ENCODE measurements around the gene EFHC2.
"Not testable (repeated sequence)": the region's sequence is repeated elsewhere in the genome, so short reads cannot be mapped to it uniquely, and the experiment has no call there.

EFHC2 gene

GRCh38 chrX:44228621-44229020 is 114.9 kb downstream of the EFHC2 start:
- no peak for DNase-seq

- no peak for DNase-seq
Measured at GRCh38 chrX:44227991-44228390, 115.5 kb downstream of the EFHC2 start.

- DNase-seq = no peak
Measured at GRCh38 chrX:44225667-44226066, 117.8 kb downstream of the EFHC2 start.

- no peak for DNase-seq
Measured at GRCh38 chrX:44224760-44225159, 118.7 kb downstream of the EFHC2 start.

DNA sequence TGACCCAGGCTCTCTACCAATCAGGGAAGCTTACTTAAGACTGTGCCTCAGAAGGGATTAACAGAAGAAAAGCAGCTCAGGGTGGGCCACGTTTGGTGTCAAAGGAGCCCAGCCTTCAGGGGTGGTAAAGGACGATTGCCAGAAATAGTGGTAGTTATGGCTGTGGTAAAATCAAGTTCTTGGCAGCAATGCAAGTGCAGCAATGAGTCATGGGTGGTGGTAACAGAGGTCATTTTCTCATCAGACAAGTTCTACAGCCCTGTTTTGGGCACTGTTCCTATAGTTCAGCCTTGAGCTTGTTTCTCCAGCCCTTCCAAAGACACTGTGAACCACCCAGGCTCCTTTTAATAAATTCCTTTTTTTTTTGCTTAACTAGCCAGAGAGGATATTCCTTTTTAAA is 120.3 kb downstream of the EFHC2 start:
- peak; percentile 29 for DNase-seq

- DNase-seq = no peak
Measured at GRCh38 chrX:44218465-44218864, 125.0 kb downstream of the EFHC2 start.

- DNase-seq = no peak
Measured at GRCh38 chrX:44216171-44216570, 127.3 kb downstream of the EFHC2 start.

GRCh38 chrX:44203791-44204190 is 139.7 kb downstream of the EFHC2 start:
- DNase-seq = no peak

DNA sequence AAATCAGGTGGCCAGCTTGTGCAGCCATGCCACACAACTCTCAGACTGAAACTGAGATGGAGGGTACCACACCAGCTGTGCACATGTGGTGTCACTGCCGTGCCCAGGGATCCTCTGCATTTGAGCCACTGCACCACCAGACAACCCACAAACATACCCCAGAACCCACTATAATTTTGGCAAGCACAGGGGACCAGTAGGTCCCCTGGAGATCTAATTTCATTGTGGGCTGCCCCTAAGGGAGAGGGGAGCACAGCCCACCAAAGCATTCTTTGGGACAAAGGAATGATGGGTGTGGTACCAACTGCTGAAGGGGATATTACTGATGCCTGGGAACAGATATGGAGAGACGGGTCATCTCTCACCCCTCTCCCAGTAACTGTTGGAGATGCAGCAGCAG is 140.9 kb downstream of the EFHC2 start:
- DNase-seq = no peak

DNA sequence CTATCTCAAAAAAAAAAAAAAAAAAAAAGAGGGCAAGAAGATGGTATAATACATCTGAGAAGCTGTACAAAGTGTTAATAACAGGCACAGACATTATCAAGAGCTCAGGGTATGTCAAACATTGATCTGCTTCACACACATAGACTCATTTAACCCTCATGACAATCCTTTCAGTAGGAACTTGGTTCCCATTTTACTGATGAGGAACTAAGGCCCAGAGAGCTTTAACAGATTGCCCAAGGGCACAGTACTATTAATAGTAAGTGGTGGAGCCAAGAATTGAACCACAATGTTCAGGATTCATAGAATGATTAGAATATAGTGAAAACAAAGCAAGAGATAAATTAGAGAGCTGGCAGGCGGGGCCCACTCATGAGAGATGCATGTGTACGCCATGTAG is 154.4 kb downstream of the EFHC2 start:
- DNase-seq = no peak

- not testable (repeated sequence) for DNase-seq
Measured at GRCh38 chrX:44187915-44188314, 155.6 kb downstream of the EFHC2 start.

DNA sequence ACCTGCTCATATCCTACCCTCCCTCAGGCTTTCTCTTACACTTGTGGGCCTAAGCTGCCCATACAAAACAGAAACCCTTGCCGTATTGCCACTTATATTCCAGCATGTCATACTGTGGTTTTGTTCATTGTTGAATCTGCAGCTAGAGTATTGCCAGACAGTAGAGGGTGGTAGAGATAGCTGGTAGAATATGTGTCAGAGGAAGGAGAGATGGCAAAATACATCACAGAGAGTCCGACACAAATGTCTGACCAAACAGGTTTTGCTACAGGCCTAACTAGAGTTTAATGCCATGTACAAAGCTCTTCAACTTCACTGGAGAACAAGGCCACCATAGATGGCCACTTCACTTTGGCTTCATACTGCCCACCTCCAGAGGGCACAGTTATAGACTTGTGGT is 160.1 kb downstream of the EFHC2 start:
- no peak for DNase-seq

DNA sequence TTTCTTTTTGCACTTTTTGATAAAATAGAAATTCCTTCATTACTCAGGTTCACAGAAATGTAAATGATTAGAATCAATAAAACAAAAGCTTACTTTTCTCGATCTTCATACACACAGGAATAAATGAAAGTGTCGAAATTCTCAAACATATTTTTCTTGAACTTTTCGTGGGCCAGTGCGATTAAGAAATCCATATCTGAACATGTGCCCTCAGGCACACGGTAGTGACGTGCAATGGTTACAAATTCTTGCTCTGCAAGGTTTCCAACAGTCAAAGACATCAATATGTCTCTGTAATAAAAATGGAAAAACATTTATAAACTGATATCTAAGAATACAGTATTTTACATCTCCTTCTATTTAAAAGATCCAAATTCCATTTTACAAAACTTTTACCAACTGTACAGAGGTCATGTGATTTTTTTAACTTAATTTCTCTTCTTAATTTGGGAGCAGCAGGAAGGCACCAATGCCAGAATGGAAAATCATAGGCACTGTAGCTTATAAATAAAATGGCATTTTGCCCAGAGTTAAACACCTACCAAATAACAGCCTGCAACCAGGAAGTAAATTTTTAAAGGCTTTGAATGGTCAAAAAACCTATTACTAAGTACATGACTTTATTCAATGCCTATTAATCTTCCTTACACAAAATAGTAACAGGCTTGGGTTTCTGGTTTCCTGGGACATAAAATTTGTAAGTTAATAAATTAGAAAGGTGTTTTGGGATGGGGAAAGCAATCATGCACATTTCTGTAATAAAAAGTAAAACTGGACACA is 165.0 kb downstream of the EFHC2 start:
- no peak for DNase-seq

GRCh38 chrX:44175455-44175854 is 168.0 kb downstream of the EFHC2 start:
- no peak for DNase-seq

GRCh38 chrX:44174061-44174460 is 169.4 kb downstream of the EFHC2 start:
- no peak for DNase-seq

GRCh38 chrX:44173219-44173618 is 170.3 kb downstream of the EFHC2 start:
- no peak for DNase-seq

- no peak for DNase-seq
Measured at GRCh38 chrX:44167116-44167515, 176.4 kb downstream of the EFHC2 start.

- DNase-seq = no peak
Measured at GRCh38 chrX:44162964-44163475, 180.5 kb downstream of the EFHC2 start.

DNA sequence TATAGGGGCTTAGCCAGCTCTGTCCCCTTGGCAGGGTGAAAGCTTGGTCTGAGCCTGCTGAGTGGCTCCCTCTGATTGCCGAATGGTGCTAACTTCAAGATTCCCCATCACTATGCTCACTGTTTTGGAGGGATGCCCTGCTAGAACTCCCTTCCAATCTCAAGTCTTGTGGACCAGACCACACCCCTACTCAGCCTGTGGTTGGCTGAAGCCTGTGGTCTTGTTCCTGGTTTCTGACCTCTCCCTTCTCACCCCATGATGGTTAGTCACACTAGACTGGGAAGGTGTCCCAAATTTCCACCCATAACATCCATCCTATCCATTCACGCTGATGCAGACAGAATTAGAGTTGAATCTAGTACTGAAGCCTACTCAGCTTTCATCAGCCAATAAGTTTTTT is 185.6 kb downstream of the EFHC2 start:
- no peak for DNase-seq

- no peak for DNase-seq
Measured at GRCh38 chrX:44157283-44157682, 186.2 kb downstream of the EFHC2 start.

- no peak for DNase-seq
Measured at GRCh38 chrX:44156726-44157125, 186.7 kb downstream of the EFHC2 start.

GRCh38 chrX:44155126-44155525 is 188.3 kb downstream of the EFHC2 start:
- DNase-seq = no peak

GRCh38 chrX:44152852-44153251 is 190.6 kb downstream of the EFHC2 start:
- no peak for DNase-seq

- no peak for DNase-seq
Measured at GRCh38 chrX:44147130-44147529, 196.3 kb downstream of the EFHC2 start.

All from NCI-H226 (cell line).